GM04504 (cell line): ENCODE results near the gene ABHD3.
"Not testable (repeated sequence)": the region's sequence is repeated elsewhere in the genome, so short reads cannot be mapped to it uniquely, and the experiment has no call there.

ENCODE experiments used
- DNase-seq: peaks from one replicate; pipeline ENCODE4 v3.0.0-alpha.2; 2012; ENCODE audit warnings: low read depth

The ABHD3 gene

DNA sequence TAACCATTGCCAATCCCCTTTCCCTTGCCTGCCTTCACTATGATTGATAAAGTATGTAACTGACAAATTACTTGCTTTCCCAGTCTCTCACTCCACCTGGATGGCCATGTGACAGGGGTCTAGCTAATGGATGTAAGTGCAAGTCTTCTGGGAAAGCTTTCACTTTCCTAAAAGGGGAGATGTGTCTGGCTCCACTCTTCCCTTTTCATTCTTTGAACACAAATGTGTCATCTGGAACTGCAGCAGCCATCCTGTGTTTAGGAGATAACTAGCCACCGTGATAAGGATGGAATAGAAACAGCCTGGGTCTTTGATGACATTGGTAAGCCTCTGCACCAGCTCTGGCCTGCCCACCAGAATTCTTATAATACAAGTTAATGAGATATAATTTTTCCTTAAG is 54.3 kb downstream of the ABHD3 start:
- no peak for DNase-seq

DNA sequence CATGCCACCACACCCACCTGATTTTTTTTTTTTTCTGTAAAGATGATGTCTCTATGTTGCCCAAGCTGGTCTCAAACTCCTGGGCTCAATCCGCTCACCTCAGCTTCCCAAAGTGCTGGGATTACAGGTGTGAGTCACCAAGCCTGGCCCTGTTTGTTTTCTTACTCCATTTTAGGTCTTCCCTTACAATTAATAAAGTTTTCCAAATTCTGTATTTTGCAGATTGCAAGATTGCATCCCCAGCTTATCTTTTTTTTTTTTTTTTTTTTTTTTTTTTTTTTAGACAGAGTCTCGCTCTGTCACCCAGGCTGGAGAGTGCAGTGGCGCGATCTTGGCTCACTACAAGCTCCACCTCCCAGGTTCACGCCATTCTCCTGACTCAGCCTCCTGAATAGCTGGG is 64.2 kb downstream of the ABHD3 start:
- DNase-seq = not testable (repeated sequence)

DNA sequence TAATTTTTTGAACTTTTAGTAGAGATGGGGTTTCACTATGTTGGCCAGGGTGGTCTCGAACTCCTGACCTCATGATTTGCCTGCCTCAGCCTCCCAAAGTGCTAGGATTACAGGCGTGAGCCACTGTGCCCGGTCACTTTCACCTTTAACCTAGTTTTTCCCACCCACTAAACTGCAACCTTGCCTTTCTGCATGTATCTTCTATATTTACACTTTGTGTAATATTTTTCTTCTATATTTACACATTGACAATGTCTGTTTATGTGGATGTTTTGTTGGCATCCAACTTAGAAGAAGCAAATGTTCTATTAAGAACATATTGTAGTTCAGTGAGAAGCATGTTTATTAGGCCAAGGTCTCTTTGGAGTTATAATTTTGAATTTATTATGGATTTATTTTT is 65.8 kb downstream of the ABHD3 start:
- DNase-seq = no peak

DNA sequence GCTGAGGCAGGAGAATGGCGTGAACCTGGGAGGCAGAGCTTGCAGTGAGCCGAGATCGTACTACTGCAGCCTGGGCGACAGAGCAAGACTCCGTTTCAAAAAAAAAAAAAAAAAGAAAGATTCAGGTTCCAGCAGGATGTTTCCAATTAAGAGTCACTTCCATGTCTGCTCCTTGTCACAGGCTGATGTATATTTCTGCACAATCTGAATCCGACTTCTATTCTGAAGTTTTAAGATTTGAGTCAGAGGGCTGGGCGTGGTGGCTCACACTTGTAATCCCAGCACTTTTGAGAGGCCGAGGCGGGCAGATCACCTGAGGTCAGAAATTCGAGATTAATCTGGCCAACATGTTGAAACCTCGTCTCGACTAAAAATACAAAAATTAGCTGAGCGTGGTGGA is 67.8 kb downstream of the ABHD3 start:
- DNase-seq = no peak

DNA sequence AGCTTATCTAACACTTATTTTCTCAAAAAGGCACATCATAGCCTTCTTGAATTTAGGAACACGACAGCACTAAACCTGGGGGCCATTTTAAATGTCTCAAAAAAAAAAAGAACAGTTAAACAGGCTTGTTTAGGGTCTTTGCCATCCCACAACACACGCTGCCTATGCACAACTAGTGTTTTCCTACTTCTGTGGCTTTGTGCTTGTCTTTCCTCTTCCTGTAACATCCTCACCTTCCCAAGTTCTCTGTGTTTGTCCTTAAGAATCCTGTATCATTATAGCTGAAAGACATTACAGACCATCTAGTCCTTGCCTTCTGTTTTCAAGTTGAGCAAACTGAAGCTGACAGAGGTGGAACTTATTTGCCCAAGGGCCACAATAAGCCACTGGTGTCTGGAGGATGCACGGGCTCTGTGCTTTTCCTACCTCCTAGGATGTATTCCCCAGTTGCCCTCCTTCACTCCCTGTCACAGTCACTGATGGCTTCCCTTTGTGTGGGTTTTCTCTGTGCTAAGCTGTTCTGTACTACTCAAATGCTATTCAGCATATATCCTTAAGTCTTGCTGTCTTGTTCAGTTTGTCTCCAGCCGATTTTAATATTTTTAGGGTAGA is 69.9 kb downstream of the ABHD3 start:
- DNase-seq = no peak

DNA sequence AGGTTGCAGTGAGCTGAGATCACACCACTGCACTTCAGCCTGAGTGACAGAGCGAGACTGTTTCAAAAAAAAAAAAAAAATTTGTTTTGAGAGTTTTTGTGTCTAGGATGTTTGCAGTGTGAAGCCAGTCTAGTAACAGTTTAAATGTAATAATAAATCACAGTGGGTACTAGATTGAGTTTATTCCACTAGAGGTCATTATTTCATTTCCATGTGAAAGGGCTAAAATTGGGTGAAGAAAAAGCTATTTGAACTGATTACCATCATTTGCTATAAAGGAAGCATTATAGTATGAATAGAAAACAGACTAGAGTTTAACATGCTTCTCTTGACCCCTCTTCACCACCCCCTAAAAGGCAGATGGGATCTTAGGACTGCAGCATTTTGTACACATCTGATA is 72.2 kb downstream of the ABHD3 start:
- DNase-seq = no peak

DNA sequence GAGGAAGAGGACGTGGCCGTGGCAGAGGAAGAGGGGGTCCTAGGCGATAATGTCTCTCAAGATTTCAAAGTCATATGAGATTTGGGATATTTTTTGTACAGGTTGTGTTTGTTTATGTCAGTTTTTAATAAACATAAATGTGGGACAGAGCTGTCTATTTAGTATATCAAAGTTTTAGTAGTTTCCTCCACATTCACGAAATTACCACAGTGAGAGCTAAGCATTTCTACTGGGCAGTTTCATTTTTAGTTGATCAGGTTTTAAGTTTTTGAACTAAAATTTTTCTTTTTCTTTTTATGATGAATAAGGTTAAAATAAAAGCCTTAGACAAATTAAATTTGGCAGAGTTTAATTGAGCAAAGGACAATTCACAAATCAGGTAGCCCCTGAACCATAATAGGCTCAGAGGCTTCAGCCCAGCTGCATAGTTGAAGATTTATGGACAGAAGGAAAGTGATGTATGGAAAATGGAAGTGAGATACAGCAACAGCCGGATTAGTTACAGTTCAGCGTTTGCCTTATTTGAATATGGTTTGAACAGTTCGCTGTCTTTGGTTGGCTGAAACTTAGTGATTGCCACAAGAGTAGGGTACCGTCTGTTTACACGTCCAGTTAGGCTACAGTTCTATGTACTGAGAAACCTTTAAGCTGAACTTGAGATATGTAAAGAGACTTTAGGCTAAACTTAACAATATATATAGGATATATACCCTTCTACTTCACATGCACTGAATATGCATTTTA is 75.3 kb downstream of the ABHD3 start:
- no peak for DNase-seq

DNA sequence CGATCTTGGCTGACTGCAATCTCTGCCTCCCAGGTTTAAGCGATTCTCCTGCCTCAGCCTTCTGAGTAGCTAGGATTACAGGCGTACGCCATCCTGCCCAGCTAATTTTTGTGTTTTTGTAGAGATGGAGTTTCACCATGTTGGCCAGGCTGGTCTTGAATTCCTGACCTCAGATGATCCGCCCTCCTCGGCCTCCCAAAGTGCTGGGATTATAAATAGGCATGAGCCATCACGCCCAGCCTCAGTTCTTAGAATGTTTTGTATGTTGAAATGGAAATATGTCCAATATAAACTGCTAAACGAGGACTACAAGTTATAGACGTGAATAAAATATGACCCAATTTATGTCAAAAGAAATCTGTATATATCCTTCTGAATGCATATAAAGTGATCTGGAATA is 82.9 kb downstream of the ABHD3 start:
- DNase-seq = not testable (repeated sequence)

DNA sequence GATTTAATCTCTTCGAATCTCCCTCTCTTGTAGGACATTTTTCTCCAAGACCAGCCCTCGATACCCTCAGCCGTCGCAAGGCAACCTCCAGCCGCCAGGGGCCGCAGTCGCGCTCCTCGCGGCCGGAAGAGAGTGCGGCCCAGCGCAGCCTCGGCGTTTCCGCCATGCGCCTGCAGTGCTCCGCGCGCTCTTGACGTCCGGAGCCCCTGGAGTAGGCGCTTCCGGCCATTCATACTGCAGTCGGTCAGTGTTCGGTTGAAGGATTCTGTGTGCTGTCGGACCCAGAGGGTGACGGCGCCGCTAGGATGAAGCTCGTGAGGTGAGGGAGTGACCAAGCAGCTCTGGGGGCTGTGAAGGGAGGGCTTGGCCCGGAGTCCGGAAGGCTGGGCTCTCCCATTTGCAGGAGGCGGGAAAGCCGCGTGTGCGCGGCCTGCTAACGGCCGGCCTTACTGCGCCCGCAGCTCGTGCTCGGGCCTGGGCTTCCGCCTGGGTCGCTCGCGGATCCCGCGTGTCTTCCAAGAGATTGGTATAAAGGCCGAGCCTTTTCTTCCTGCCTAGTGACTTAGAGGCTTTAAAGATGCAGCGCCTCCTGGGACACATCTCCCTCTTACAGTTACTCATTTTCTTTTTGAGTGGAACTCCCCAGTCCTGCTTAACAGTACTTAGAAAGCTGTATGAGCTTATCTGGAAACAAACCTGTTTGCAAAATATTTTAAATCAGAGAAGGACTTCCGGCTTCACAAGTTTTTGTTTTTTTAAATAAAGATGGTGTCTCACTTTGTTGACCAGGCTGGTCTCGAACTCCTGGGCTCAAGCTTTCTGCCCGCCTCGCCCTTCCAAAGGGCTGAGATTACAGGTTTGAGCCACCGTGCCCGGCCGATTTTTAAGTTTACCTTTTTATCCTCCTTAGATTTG is 92.2 kb downstream of the ABHD3 start, which contains the start of gene SNRPD1:
Gene SNRPD1 (plus strand): TSS at position 190 of the 915 bp plus-strand sequence. CDS start 116 bp downstream, at position 306.
- peak; percentile 74 for DNase-seq

DNA sequence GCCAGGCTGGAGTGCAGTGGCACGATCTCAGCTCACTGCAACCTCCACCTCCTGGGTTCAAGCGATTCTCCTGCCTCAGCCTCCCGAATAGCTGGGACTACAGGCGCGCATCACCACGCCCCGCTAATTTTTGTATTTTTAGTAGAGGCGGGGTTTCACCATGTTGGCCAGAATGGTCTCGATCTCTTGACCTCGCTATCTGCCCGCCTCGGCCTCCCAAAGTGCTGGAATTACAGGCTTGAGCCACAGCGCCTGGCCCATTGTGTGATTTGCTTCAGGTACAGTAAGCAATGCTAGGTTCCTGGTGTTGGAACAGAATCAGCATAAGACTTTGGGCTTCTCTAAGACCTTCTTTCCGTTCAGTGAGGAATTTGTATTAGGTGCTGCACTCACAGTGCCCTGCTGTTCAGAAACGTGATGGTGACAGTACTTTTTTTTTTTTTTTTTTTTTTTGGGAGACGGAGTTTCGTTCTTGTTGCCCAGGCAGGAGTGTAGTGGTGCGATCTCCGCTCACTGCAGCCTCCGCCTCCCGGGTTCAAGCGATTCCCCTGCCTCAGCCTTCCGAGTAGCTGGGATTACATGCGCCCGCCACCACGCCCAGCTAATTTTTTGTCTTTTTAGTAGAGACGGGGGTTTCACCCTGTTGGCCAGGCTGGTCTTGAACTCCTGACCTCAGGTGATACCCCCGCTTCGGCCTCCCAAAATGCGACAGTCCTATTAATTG is 93.0 kb downstream of the ABHD3 start:
- DNase-seq = not testable (repeated sequence)

DNA sequence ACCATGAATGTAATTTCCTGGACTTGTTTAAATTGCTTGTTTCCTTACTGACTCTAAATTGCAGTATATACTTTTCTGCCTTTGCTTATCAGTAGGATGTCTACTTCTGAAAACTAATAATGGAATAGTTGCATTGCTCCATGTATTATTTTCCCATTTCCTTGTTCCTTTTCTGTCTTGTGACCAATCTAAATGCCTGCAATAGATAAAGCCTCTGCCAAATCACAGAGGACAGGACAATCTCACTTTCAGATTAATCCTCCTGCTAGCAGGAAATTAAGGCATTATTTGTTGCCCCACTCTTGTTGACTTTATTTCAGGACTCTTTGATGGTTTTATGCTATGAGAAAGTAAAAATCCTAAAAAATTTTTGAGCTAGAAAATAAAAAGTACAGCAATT is 99.4 kb downstream of the ABHD3 start:
- DNase-seq = no peak

DNA sequence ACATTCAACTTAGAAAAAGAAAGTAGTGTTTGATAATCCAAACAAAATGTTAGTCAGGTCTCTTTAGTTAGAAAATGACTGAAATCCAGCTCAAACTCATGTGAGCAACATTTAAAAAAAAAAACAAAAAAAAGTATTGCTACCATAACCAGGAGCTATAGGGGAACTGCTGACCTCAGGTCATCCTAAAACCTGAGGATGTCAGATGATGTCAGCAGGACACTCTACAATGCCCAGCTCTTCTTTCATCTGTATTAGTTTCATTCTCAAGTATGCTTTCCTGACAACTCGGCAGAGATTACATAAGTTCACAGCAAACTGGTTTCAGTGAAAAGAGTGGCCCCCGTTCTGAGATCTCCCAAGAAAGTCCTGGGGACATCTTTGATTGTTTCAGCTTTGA is 99.9 kb downstream of the ABHD3 start:
- DNase-seq = no peak

DNA sequence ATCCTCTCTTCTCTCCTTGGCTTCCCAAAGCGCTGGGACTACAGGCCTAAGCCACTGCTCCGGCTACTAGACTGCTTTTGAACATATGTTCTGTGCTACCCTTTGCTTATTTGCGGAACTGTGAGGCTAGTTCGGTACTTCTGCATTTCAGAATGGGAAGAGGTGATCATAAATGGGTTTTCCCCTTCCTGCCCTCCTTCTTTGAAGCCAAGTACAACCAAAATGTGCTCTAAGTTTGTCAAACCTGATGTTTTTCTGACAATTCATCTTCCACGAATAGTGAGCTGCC is 102.3 kb downstream of the ABHD3 start:
- no peak for DNase-seq
